RWPE2 (cell line): ENCODE results near the gene XIRP2.
"Not testable (repeated sequence)": the region's sequence is repeated elsewhere in the genome, so short reads cannot be mapped to it uniquely, and the experiment has no call there.

Experiments
- ATAC-seq: fragments of 200-7000 bp; cut with Tn5 transposase; 3 replicates; pipeline ENCODE4 v1.9.1; 2021; ENCODE audit warnings: low read depth
- DNase-seq: peaks from one replicate; pipeline ENCODE4 v3.0.0-alpha.2; 2020; ENCODE audit warnings: low spot score
- H3K27ac ChIP-seq: fragments of 450-650 bp; 2 replicates; pipeline ENCODE4 v1.5.1; 2017; ENCODE audit warnings: mild to moderate bottlenecking; ENCODE audit not compliant: poor library complexity, severe bottlenecking
- H3K27me3 ChIP-seq: fragments of 250-450 bp; sonication (Bioruptor Pico); 2 replicates; pipeline ENCODE4 v1.5.1; 2021; ENCODE audit warnings: mild to moderate bottlenecking, moderate library complexity; ENCODE audit not compliant: insufficient read depth, poor library complexity, severe bottlenecking
- H3K36me3 ChIP-seq: fragments of 250-450 bp; sonication (Bioruptor Pico); 2 replicates; pipeline ENCODE4 v1.5.1; 2020; ENCODE audit warnings: low read depth, mild to moderate bottlenecking, moderate library complexity
- H3K4me1 ChIP-seq: fragments of 250-450 bp; sonication (Bioruptor Pico); 2 replicates; pipeline ENCODE4 v1.5.1; 2021; ENCODE audit warnings: mild to moderate bottlenecking, moderate library complexity; ENCODE audit not compliant: insufficient read depth, poor library complexity, severe bottlenecking
- H3K4me3 ChIP-seq: fragments of 250-450 bp; sonication (Bioruptor Pico); 2 replicates; pipeline ENCODE4 v1.5.1; 2021; ENCODE audit warnings: mild to moderate bottlenecking, moderate library complexity; ENCODE audit not compliant: severe bottlenecking
- H3K9me3 ChIP-seq: fragments of 250-450 bp; sonication (Bioruptor Pico); 2 replicates; pipeline ENCODE4 v1.5.1; 2021; ENCODE audit warnings: mild to moderate bottlenecking, moderate library complexity; ENCODE audit not compliant: severe bottlenecking
- TF ChIP-seq, protein P1 (sequence below): fragments of 450-650 bp; IDR thresholded peaks from one replicate; pipeline ENCODE4 v1.5.1; 2017; ENCODE audit warnings: mild to moderate bottlenecking, moderate library complexity; ENCODE audit not compliant: poor library complexity, severe bottlenecking

XIRP2 gene

DNA sequence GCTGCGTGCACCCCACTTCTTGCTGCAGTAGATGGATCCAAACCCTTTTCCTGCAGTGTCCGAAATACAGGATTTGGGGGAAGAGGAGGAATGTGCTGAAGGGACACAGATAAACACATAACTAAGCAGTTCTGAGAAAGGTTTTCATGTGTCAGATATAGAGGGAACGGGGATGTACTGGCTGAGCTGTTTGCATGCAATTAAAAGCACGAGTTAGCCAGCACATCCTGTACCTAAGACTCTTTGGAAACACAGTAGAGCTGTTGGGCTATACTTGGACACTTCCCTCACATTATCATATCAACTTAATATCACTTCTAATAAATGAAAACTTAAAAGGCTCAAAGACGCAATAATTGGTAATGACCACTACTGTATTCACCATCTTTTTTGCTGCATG lies 377.4 kb downstream of the XIRP2 start:
- DNase-seq, result no peak
- H3K27ac ChIP-seq, result no peak overlapping the region
- ATAC-seq, result no peak
- no peaks in the 10 kb centered on the region for H3K4me1 ChIP-seq
- H3K4me3 ChIP-seq, result no peak overlapping the region
- H3K27me3 ChIP-seq, result peaks cover 8% of the 10 kb centered on the region
- H3K36me3 ChIP-seq, result no peaks in the 10 kb centered on the region
- H3K9me3 ChIP-seq, result no peaks in the 10 kb centered on the region
- TF ChIP-seq, protein P1, sequence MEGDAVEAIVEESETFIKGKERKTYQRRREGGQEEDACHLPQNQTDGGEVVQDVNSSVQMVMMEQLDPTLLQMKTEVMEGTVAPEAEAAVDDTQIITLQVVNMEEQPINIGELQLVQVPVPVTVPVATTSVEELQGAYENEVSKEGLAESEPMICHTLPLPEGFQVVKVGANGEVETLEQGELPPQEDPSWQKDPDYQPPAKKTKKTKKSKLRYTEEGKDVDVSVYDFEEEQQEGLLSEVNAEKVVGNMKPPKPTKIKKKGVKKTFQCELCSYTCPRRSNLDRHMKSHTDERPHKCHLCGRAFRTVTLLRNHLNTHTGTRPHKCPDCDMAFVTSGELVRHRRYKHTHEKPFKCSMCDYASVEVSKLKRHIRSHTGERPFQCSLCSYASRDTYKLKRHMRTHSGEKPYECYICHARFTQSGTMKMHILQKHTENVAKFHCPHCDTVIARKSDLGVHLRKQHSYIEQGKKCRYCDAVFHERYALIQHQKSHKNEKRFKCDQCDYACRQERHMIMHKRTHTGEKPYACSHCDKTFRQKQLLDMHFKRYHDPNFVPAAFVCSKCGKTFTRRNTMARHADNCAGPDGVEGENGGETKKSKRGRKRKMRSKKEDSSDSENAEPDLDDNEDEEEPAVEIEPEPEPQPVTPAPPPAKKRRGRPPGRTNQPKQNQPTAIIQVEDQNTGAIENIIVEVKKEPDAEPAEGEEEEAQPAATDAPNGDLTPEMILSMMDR, result no peak

DNA sequence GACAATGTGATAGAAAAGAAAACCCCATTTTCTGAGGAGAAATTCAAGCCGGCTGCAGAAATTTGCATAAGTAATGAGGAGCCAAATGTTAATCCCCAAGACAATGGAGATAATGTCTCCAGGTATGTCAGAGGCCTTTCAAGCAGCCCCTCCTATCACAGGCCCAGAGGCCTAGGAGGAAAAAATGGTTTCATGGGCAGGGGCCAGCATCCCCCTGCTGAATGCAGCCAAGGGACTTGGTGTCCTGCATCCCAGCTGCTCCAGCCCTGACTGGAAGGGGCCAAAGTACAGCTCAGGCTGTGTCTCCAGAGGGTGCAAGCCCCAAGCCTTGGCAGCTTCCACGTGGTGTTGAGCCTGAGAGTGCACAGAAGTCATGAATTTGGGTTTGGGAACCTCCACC lies 380.0 kb downstream of the XIRP2 start:
- not testable (repeated sequence) for H3K27ac ChIP-seq, H3K27me3 ChIP-seq, DNase-seq, H3K36me3 ChIP-seq, ATAC-seq, H3K4me3 ChIP-seq, H3K4me1 ChIP-seq, H3K9me3 ChIP-seq

DNA sequence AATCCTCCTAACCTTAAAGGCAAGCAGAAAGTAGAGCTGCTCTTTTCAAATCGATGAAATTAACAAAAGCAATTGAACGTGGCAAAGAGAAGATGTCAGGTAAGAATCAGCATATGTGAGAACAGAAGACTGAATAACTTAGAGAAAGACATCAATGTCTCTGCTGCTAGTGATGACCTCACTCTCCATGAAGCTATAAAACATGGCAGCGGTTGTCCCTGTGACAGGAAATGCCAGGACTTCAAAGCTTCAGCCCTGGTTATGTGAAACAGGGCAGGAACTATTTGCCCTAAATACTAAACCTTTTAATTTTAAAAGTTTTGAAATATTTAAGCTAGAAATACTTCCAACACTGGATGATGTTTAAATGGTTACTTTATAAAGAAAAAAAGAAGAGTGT lies 383.7 kb downstream of the XIRP2 start:
- Histone ChIP-seq H3K36me3 (no peaks in the 10 kb centered on the region), H3K27ac (no peak overlapping the region), H3K9me3 (no peaks in the 10 kb centered on the region), H3K4me1 (no peaks in the 10 kb centered on the region), H3K27me3 (no peaks in the 10 kb centered on the region), H3K4me3 (no peak overlapping the region)
- TF ChIP-seq, protein P1, result no peak
- ATAC-seq (no peak), DNase-seq (no peak)

DNA sequence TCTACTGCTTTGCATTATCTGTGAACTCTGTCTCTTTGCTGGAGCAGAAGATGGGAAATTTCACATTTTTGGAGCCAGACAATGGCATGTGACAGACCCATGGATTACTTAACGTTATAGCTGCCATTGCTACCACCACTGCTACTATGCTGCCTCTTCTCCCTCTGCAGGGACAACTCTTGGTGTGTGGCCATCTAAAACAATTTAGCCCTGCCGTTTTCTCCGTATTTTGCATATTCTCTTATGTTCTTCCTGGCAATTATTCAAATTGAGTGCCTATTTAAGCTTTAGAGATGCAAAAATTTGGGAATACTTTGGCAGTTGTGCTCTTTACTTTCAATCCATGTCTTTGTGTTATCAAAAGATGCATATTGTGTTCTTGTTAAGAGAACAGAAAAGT lies 386.8 kb downstream of the XIRP2 start:
- Histone ChIP-seq H3K9me3 (no peaks in the 10 kb centered on the region), H3K27ac (no peak overlapping the region), H3K27me3 (no peaks in the 10 kb centered on the region), H3K4me3 (no peak overlapping the region), H3K4me1 (no peaks in the 10 kb centered on the region), H3K36me3 (no peaks in the 10 kb centered on the region)
- no peak for DNase-seq
- TF ChIP-seq, protein P1, result no peak
- no peak for ATAC-seq

DNA sequence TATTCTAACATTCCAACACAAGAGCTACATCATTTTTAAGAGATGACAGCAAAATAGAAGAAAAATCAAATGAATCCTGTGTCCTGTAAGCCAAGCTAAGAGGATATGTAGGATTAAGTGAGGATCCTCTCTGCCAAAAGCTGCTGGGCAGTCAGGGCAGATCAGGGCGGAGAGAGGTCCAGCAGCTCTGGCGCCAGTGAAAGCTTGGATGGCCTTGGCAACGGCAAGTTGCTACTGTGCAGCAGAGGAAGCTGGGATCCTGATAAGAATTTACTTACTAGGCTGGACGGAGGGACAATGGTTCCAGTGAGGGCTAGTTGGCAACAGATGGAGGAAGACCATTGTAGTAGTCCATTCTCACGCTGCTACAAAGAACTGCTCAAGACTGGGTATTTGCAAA lies 391.5 kb downstream of the XIRP2 start:
- H3K9me3 ChIP-seq, result no peaks in the 10 kb centered on the region
- DNase-seq (no peak), ATAC-seq (no peak)
- H3K27me3 ChIP-seq, result peaks cover 13% of the 10 kb centered on the region
- TF ChIP-seq, protein P1, result no peak
- no peak overlapping the region for H3K27ac ChIP-seq
- no peak overlapping the region for H3K4me3 ChIP-seq
- no peaks in the 10 kb centered on the region for H3K36me3 ChIP-seq
- H3K4me1 ChIP-seq, result no peaks in the 10 kb centered on the region
